Cardiac fibroblast (primary cell): ENCODE results near the gene ARHGEF39.

Experiments used
- DNase-seq, 2 donors: peaks; one replicate each; pipeline versions ENCODE4 v3.0.0 to v3.0.0-alpha.2; 2010; ENCODE audit warnings: low read depth in 2 of 2
- H3K4me3 ChIP-seq, 2 donors: replicated peaks in 1 of 2; 1 replicate in 1 of 2; 2 replicates in 1 of 2; pipeline ENCODE4 v1.5.1; 2011; ENCODE audit warnings: low read depth in 2 of 2, low read length in 2 of 2, mild to moderate bottlenecking in 2 of 2, moderate library complexity in 1 of 2
- CTCF ChIP-seq: IDR thresholded peaks from one replicate; pipeline ENCODE4 v1.5.1; 2011; ENCODE audit warnings: low read depth, mild to moderate bottlenecking, low read length, inconsistent platforms

ARHGEF39 gene

GRCh38 chr9:35687306-35687705, 22.3 kb upstream of the ARHGEF39 start:
- peak overlapping the region; percentile 73 to 77 for H3K4me3 ChIP-seq
- no peak for TF ChIP-seq CTCF
- no peak for DNase-seq

GRCh38 chr9:35686222-35687203, 21.5 kb upstream of the ARHGEF39 start:
- no peak for TF ChIP-seq CTCF
- DNase-seq = peak; percentile 43 to 74
- H3K4me3 ChIP-seq = peak overlapping the region; percentile 3 to 73

GRCh38 chr9:35685506-35685905, 20.5 kb upstream of the ARHGEF39 start:
- no peak overlapping the region for H3K4me3 ChIP-seq
- DNase-seq = no peak
- no peak for TF ChIP-seq CTCF

DNA sequence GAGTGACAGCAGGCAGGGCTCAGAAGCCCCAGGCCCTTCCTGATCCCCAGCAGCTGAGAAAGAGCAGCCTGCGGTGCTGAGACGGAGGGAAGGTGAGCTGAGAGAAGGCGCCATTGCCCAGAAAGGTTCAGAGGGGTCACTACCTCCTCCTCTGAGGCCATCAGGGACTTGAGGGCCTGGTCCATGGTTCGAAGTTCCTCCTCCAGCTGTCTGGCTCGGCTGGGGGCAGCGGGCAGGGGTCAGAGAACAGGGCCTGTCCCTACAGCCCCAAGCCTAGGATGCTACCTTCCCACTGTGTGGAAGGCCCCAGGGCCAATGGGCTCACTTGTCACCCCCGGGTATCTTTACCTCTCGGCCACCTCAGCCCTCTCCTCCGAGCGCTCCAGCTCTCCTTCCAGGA, 19.9 kb upstream of the ARHGEF39 start:
- no peak for TF ChIP-seq CTCF
- DNase-seq = no peak
- no peak overlapping the region for H3K4me3 ChIP-seq

- TF ChIP-seq CTCF = no peak
- H3K4me3 ChIP-seq = no peak overlapping the region
- DNase-seq = no peak
These were observed 18.3 kb upstream of the ARHGEF39 start for GRCh38 chr9:35683323-35683722.

GRCh38 chr9:35682520-35683315, 17.7 kb upstream of the ARHGEF39 start:
- TF ChIP-seq CTCF = no peak
- DNase-seq = no peak
- no peak overlapping the region for H3K4me3 ChIP-seq
